H1 (cell line): ENCODE measurements around the gene CEP350. TPM values are rescaled to one million over a fixed set of nuclear protein-coding genes. Genes with fewer than 3 reads are reported as not detected.

ENCODE experiments used
- CTCF ChIA-PET: fragments of 300-600 bp; sonication (Branson Sonifier 250); formaldehyde crosslinking; loops from one replicate; lab custom pipeline; 2021; ENCODE audit not compliant: partially characterized antibody; lab: Charles Lee
- POLR2A ChIA-PET: fragments of 300-600 bp; sonication (Branson Sonifier 250); formaldehyde crosslinking; loops from one replicate; lab custom pipeline; 2021; ENCODE audit warnings: inconsistent platforms; ENCODE audit not compliant: partially characterized antibody; lab: Charles Lee
- DNase-seq, 2 experiments: peaks; one replicate each; pipeline versions ENCODE4 v3.0.0 to v3.0.0-alpha.2; 2010 to 2022; ENCODE audit warnings: low spot score in 2 of 2, low read depth in 1 of 2, mixed read lengths in 1 of 2
- FAIRE-seq: peaks from 2 replicates; lab custom pipeline; 2011; peaks lifted over from hg19 to GRCh38; lab: Jason Lieb, UNC
- H2AFZ ChIP-seq: 2 replicates; pipeline ENCODE4 v1.8.1; 2012; ENCODE audit warnings: low read length, inconsistent platforms
- H2AK5ac ChIP-seq: 2 replicates; pipeline ENCODE4 v1.6.1; 2013; ENCODE audit warnings: low read depth, low read length
- H2BK120ac ChIP-seq: replicated peaks from 2 replicates; pipeline ENCODE3; 2013; ENCODE audit warnings: low read depth, low read length, inconsistent platforms
- H2BK12ac ChIP-seq: 2 replicates; pipeline ENCODE4 v1.6.1; 2013; ENCODE audit warnings: low read depth, low read length
- H2BK15ac ChIP-seq: 2 replicates; pipeline ENCODE4 v1.6.1; 2013; ENCODE audit warnings: low read length
- H2BK20ac ChIP-seq: 2 replicates; pipeline ENCODE4 v1.6.1; 2013; ENCODE audit warnings: low read length
- H2BK5ac ChIP-seq: 2 replicates; pipeline ENCODE4 v1.6.1; 2013; ENCODE audit warnings: low read depth, low read length
- H3K14ac ChIP-seq: 2 replicates; pipeline ENCODE4 v1.6.1; 2013; ENCODE audit warnings: inconsistent platforms; ENCODE audit not compliant: insufficient read length
- H3K18ac ChIP-seq: 2 replicates; pipeline ENCODE4 v1.6.1; 2013; ENCODE audit warnings: low read length; ENCODE audit errors: extremely low read depth
- H3K23ac ChIP-seq: 2 replicates; pipeline ENCODE4 v1.6.1; 2013; ENCODE audit warnings: inconsistent platforms; ENCODE audit not compliant: insufficient read length
- H3K23me2 ChIP-seq: 2 replicates; pipeline ENCODE4 v1.6.1; 2013; ENCODE audit warnings: low read depth, low read length
- H3K27ac ChIP-seq: 2 replicates; pipeline ENCODE4 v1.6.1; 2011; ENCODE audit warnings: low read depth, low read length, inconsistent platforms
- H3K27me3 ChIP-seq, 4 experiments: replicated peaks in 1 of 4; 1 replicate in 1 of 4; 2 replicates in 3 of 4; pipeline versions ENCODE4 v1.6.1 to v1.8.1; 2011 to 2013; ENCODE audit warnings: low read length in 3 of 4, mild to moderate bottlenecking in 3 of 4, inconsistent platforms in 2 of 4, mixed read lengths in 2 of 4, moderate library complexity in 1 of 4; ENCODE audit not compliant: control insufficient read depth in 3 of 4, insufficient read depth in 3 of 4; ENCODE audit errors: extremely low read depth in 1 of 4
- H3K36me3 ChIP-seq, 4 experiments: 2 replicates each; pipeline versions ENCODE4 v1.6.1 to v1.8.1; 2011 to 2013; ENCODE audit warnings: mild to moderate bottlenecking in 4 of 4, low read length in 3 of 4, moderate library complexity in 2 of 4, control low read depth in 1 of 4, inconsistent platforms in 1 of 4; ENCODE audit not compliant: insufficient read depth in 4 of 4, control insufficient read depth in 2 of 4
- H3K4ac ChIP-seq: replicated peaks from 2 replicates; pipeline ENCODE3; 2013; ENCODE audit warnings: low read length, low read depth, mixed read lengths, inconsistent platforms; ENCODE audit not compliant: insufficient read length
- H3K4me1 ChIP-seq, 4 experiments: replicated peaks in 1 of 4; 1 replicate in 1 of 4; 2 replicates in 3 of 4; pipeline versions ENCODE4 v1.6.1 to v1.8.1; 2011 to 2013; ENCODE audit warnings: low read length in 3 of 4, inconsistent platforms in 2 of 4, mixed read lengths in 1 of 4; ENCODE audit not compliant: insufficient read depth in 4 of 4, control insufficient read depth in 3 of 4
- H3K4me2 ChIP-seq, 2 experiments: 2 replicates each; pipeline versions ENCODE4 v1.6.1 to v1.8.1; 2011 to 2013; ENCODE audit warnings: low read depth in 2 of 2, low read length in 2 of 2, control low read depth in 1 of 2, inconsistent platforms in 1 of 2, mild to moderate bottlenecking in 1 of 2; ENCODE audit not compliant: insufficient read depth in 1 of 2
- H3K4me3 ChIP-seq, 4 experiments: fragments of 200-600, 300-600 bp in 1 of 4; sonication (generic), shearing (Covaris generic), sonication (Bioruptor Twin) in 1 of 4; 2 replicates each; pipeline versions ENCODE4 v1.5.1 to v1.8.1; 2011 to 2016; ENCODE audit warnings: low read length in 4 of 4, low read depth in 3 of 4, control low read depth in 2 of 4, inconsistent platforms in 2 of 4, mild to moderate bottlenecking in 2 of 4, mixed read lengths in 1 of 4, moderate library complexity in 1 of 4; ENCODE audit not compliant: insufficient read depth in 2 of 4; ENCODE audit errors: extremely low read depth in 1 of 4
- H3K56ac ChIP-seq: replicated peaks from 2 replicates; pipeline ENCODE3; 2013; ENCODE audit warnings: low read depth, mild to moderate bottlenecking, mixed read lengths, low read length, inconsistent platforms; ENCODE audit not compliant: insufficient read length
- H3K79me1 ChIP-seq: 2 replicates; pipeline ENCODE4 v1.6.1; 2013; ENCODE audit warnings: low read depth, low read length, control low read depth
- H3K79me2 ChIP-seq, 2 experiments: 2 replicates each; pipeline versions ENCODE4 v1.6.1 to v1.8.1; 2012 to 2013; ENCODE audit warnings: low read length in 2 of 2, mild to moderate bottlenecking in 2 of 2, inconsistent platforms in 1 of 2; ENCODE audit not compliant: insufficient read depth in 2 of 2, control insufficient read depth in 1 of 2
- H3K9ac ChIP-seq, 4 experiments: replicated peaks in 1 of 4; 1 replicate in 1 of 4; 2 replicates in 3 of 4; pipeline versions ENCODE4 v1.6.1 to v1.8.1; 2011 to 2013; ENCODE audit warnings: low read depth in 3 of 4, low read length in 3 of 4, control low read depth in 2 of 4, mild to moderate bottlenecking in 2 of 4, moderate library complexity in 2 of 4, inconsistent platforms in 1 of 4; ENCODE audit errors: extremely low read depth in 1 of 4
- H3K9me3 ChIP-seq, 2 experiments: 2 replicates each; pipeline versions ENCODE4 v1.6.1 to v1.8.1; 2012 to 2013; ENCODE audit warnings: mild to moderate bottlenecking in 2 of 2, moderate library complexity in 2 of 2, control low read depth in 1 of 2, inconsistent platforms in 1 of 2, low read depth in 1 of 2, low read length in 1 of 2, mixed read lengths in 1 of 2; ENCODE audit not compliant: insufficient read depth in 2 of 2
- H4K20me1 ChIP-seq, 2 experiments: replicated peaks in 1 of 2; 2 replicates each; pipeline versions ENCODE3 to v1.8.1; 2011 to 2013; ENCODE audit warnings: inconsistent platforms in 2 of 2, low read length in 2 of 2, mild to moderate bottlenecking in 1 of 2; ENCODE audit not compliant: insufficient read depth in 2 of 2, control insufficient read depth in 1 of 2
- H4K5ac ChIP-seq: 2 replicates; pipeline ENCODE4 v1.6.1; 2013; ENCODE audit warnings: low read length, low read depth, mixed read lengths, inconsistent platforms; ENCODE audit not compliant: insufficient read length
- H4K8ac ChIP-seq: 2 replicates; pipeline ENCODE4 v1.8.0; 2013; ENCODE audit warnings: mild to moderate bottlenecking, moderate library complexity, low read length, inconsistent platforms; ENCODE audit not compliant: insufficient read depth; ENCODE audit errors: extremely low read depth
- H4K91ac ChIP-seq: replicated peaks from 2 replicates; pipeline ENCODE3; 2013; ENCODE audit warnings: low read length, mixed read lengths, inconsistent platforms; ENCODE audit not compliant: insufficient read length
- BRCA1 ChIP-seq: IDR thresholded peaks from 2 replicates; pipeline ENCODE4 v1.6.1; 2012; ENCODE audit warnings: low read depth, low read length, improper control_type of control experiment
- MAX ChIP-seq: IDR thresholded peaks from 2 replicates; pipeline ENCODE4 v1.6.1; 2012; ENCODE audit warnings: inconsistent platforms
- WGBS, 2 experiments: shearing (Covaris generic) in 1 of 2; methylation state at CpG; one replicate each; pipeline versions ENCODE4 v1.1.6 to v1.1.7; 2013 to 2015; ENCODE audit warnings: low lambda C conversion rate in 2 of 2, mixed read lengths in 2 of 2, inconsistent platforms in 1 of 2, low coverage in 1 of 2, missing lambda C conversion rate in 1 of 2; ENCODE audit not compliant: insufficient replicate concordance in 2 of 2, insufficient coverage in 1 of 2, insufficient read length in 1 of 2; ENCODE audit errors: extremely low coverage in 1 of 2, missing lambda C conversion rate in 1 of 2; 5-methylcytosine and 5-hydroxymethylcytosine counted together
- polyA plus RNA-seq, 7 experiments: library from polyadenylated mRNA; depleted of rRNA in 3 of 7; stranded (reverse) in 5 of 7; unstranded in 2 of 7; fragments of >200 nt in 5 of 7; fragments of 200-250 nt in 2 of 7; gene quantifications; 1 replicate in 5 of 7; 2 replicates in 1 of 7; 4 replicates in 1 of 7; pipeline versions ENCODE4 v1.2.1 to v1.2.3, GENCODE V29; 2011 to 2013; ENCODE audit warnings: missing spikeins in 2 of 7, mixed read lengths in 2 of 7
- total RNA-seq: library from RNA; stranded (reverse); fragmentation: NEBNext Ultra II Directional; extraction: Animal tissue kit (Norgen Biotek cat#: 25700); gene quantifications from 2 replicates; pipeline ENCODE4 v1.2.1, GENCODE V29; 2021

The CEP350 gene
- total and polyA plus RNA-seq, 2 of the 8 experiments (the other 6 are each of a cell fraction or from before 2014, with no cell fraction given), result 5.6 to 39.4 TPM

- H4K91ac ChIP-seq, result no peak overlapping the region
- no peaks in the 10 kb centered on the region for H3K9me3 ChIP-seq
- POLR2A ChIA-PET, result interaction anchor here (0.6 kb wide), 1 partner anchor 15 kb away, joined by 3 read pairs; no protein-coding TSS in a partner anchor
- no peak overlapping the region for H2BK120ac ChIP-seq
- no peaks in the 10 kb centered on the region for H3K4me1 ChIP-seq
- peaks cover 3 to 39% (median 9%) of the 10 kb centered on the region in 4 experiments; a peak in 6 of 8 replicates for H3K36me3 ChIP-seq
- no peak overlapping the region for H3K4me2 ChIP-seq
- H2BK12ac ChIP-seq, result no peak overlapping the region
- no peaks in the 10 kb centered on the region for H3K27me3 ChIP-seq
- no peak for DNase-seq
- H3K27ac ChIP-seq, result no peak overlapping the region
- no peak overlapping the region for H3K9ac ChIP-seq
- H3K79me1 ChIP-seq, result no peaks in the 10 kb centered on the region
- no peaks in the 10 kb centered on the region for H4K20me1 ChIP-seq
- CTCF ChIA-PET, result interaction anchor here (0.8 to 1.0 kb wide), 2 partner anchors 83 to 107 kb away, joined by 3 read pairs; no protein-coding TSS in a partner anchor
- H2AK5ac ChIP-seq, result no peak overlapping the region
- no peak overlapping the region for H2BK20ac ChIP-seq
- no peak overlapping the region for H3K4me3 ChIP-seq
- no peak overlapping the region for H4K5ac ChIP-seq
- no peak overlapping the region for H2BK5ac ChIP-seq
- H2AFZ ChIP-seq, result no peak overlapping the region
- no peak overlapping the region for H3K56ac ChIP-seq
- no peak for FAIRE-seq
- 87% methylated on average over 1 of the region's 1 CpG; no CpG with 5 or more reads in 1 of the 2 experiments for WGBS, 2 experiments
- no peak overlapping the region for H4K8ac ChIP-seq
- no peak overlapping the region for H3K14ac ChIP-seq
- H3K23me2 ChIP-seq, result no peaks in the 10 kb centered on the region
- H3K23ac ChIP-seq, result no peak overlapping the region
- H3K18ac ChIP-seq, result no peak overlapping the region
- no peak overlapping the region for H3K4ac ChIP-seq
- H3K79me2 ChIP-seq, result no peaks in the 10 kb centered on the region
- no peak overlapping the region for H2BK15ac ChIP-seq
- TF ChIP-seq MAX (no peak), BRCA1 (no peak)
These were observed 125.8 kb downstream of the CEP350 start for GRCh38 chr1:180080439-180080838.
